Activated CD4-positive, alpha-beta T cell treated with anti-CD3 and anti-CD28 coated beads, Interleukin-2, amount 10 ng/mL, durations not matched to agents 7 days and 5 days (primary cell): ENCODE data around the gene CAD. TPM values are rescaled to one million over a fixed set of nuclear protein-coding genes. Genes with fewer than 3 reads are reported as not detected.
"Not testable (repeated sequence)": the region's sequence is repeated elsewhere in the genome, so short reads cannot be mapped to it uniquely, and the experiment has no call there.

ENCODE experiments used
- CTCF ChIA-PET: fragments of 350-600 bp; sonication (Branson Sonifier 250); formaldehyde crosslinking; loops from one replicate; lab custom pipeline; 2021; ENCODE audit warnings: antibody characterized with exemption; lab: Charles Lee
- POLR2A ChIA-PET: fragments of 350-600 bp; sonication (Branson Sonifier 250); formaldehyde crosslinking; loops from one replicate; lab custom pipeline; 2021; ENCODE audit warnings: antibody characterized with exemption; lab: Charles Lee
- DNase-seq: peaks from one replicate; pipeline ENCODE4 v3.0.0-alpha.2; 2020
- H3K27ac Mint-ChIP-seq: one replicate; pipeline ENCODE4 v1.8.0; 2021; ENCODE audit warnings: mild to moderate bottlenecking, moderate library complexity, mixed read lengths
- H3K27me3 Mint-ChIP-seq: one replicate; pipeline ENCODE4 v1.8.0; 2021; ENCODE audit warnings: mixed read lengths
- H3K36me3 Mint-ChIP-seq: one replicate; pipeline ENCODE4 v1.8.0; 2021; ENCODE audit warnings: low read depth, mixed read lengths
- H3K4me1 Mint-ChIP-seq: one replicate; pipeline ENCODE4 v1.8.0; 2021; ENCODE audit warnings: mixed read lengths
- H3K4me3 Mint-ChIP-seq: one replicate; pipeline ENCODE4 v1.8.0; 2021; ENCODE audit warnings: mild to moderate bottlenecking, moderate library complexity, mixed read lengths
- H3K9me3 Mint-ChIP-seq: one replicate; pipeline ENCODE4 v1.8.0; 2021; ENCODE audit warnings: mixed read lengths
- total RNA-seq, 2 experiments: library from RNA; stranded (reverse); gene quantifications; one replicate each; pipeline ENCODE4 v1.2.3, GENCODE V29; 2021

Gene CAD
- total RNA-seq = 10 to 100 TPM; 63.7 to 66.1 TPM

DNA sequence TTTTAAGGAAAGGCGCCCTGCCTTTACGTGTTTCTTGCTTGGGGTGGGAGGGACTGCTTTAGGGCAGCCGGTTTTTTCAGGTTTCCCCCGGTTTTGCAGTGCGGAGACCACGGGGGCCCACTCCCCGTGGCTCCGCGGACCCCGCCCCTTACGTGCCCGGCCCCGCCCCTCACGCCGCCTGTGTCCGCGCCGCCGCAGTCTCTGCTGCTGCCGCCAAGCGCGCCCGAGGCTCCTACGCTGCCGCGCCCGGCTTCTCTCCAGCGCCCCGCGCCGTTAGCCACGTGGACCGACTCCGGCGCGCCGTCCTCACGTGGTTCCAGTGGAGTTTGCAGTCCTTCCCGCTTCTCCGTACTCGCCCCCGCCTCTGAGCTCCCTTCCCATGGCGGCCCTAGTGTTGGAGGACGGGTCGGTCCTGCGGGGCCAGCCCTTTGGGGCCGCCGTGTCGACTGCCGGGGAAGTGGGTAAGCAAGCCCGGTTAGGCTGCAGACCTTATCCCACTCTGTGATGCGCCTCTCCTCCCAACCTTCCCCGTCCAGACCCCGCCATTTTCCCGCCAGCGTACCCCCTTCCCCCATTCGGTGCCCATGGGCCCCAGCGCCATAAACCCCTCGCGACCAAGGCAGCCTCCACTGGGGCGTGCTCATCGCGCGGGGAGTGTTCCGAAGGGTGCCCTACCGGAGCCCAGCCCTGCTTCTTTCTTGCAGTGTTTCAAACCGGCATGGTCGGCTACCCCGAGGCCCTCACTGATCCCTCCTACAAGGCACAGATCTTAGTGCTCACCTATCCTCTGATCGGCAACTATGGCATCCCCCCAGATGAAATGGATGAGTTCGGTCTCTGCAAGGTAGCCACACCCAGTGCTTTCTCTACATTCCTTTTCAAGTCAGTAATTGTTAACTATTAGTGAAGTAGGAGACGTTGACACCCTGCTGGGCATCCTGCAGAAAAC, at the start of gene CAD:
CAD (plus strand) TSS at position 197 of the 949 bp plus-strand sequence; CDS start at position 380, 183 bp downstream.
- CTCF ChIA-PET = interaction anchor here (0.6 to 1.0 kb wide), 4 partner anchors 14 to 183 kb away, joined by 3 read pairs; no protein-coding TSS in a partner anchor
- DNase-seq = peak; percentile 88
- no peaks in the 10 kb centered on the region for H3K9me3 Mint-ChIP-seq
- H3K27me3 Mint-ChIP-seq = no peaks in the 10 kb centered on the region
- H3K36me3 Mint-ChIP-seq = peaks cover 51% of the 10 kb centered on the region
- peak within 1 kb of the TSS; percentile 96 for H3K27ac Mint-ChIP-seq
- peaks cover 58% of the 10 kb centered on the region for H3K4me1 Mint-ChIP-seq
- H3K4me3 Mint-ChIP-seq = peak within 1 kb of the TSS; percentile 94
- POLR2A ChIA-PET = interaction anchor here (0.7 kb wide), 1 partner anchor 85 kb away, joined by 3 read pairs; no protein-coding TSS in a partner anchor

GRCh38 chr2:27170581-27171337, 46.4 kb upstream of the CAD start:
- H3K4me1 Mint-ChIP-seq = peaks cover 7% of the 10 kb centered on the region
- no peak overlapping the region for H3K4me3 Mint-ChIP-seq
- ChIA-PET POLR2A (no interaction called here), CTCF (interaction anchor here (0.6 to 1.9 kb wide), 14 partner anchors 10 to 1015 kb away, joined by 3 to 11 read pairs (median 3); no protein-coding TSS in a partner anchor)
- no peak overlapping the region for H3K27ac Mint-ChIP-seq
- H3K36me3 Mint-ChIP-seq = no peaks in the 10 kb centered on the region
- DNase-seq = no peak
- H3K9me3 Mint-ChIP-seq = no peaks in the 10 kb centered on the region
- peaks cover 13% of the 10 kb centered on the region for H3K27me3 Mint-ChIP-seq

DNA sequence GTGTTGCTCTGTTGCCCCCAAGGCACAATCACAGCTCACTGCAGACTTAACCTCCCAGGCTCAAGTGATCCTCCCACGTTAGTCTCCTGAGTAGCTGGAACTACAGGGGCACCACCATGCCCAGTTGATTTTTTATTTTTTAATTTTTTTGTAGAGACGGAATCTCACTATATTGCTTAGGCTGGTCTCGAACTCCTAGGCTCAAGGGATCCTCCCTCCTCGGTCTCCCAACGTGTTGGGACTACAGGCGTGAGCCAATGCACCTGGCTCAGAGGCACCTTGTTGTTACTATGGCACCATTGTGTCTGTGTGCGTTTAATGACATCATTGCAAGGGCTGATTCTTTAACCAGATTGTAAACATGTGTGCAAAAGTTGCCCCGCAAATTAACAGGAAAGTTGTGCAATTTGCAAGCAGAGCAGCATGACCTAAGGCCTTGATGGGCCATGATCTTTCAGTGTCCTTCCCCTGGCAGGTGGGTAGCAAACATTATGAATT, 45.8 kb upstream of the CAD start:
- POLR2A ChIA-PET = no interaction called here
- Mint-ChIP-seq H3K9me3 (no peaks in the 10 kb centered on the region), H3K27me3 (peaks cover 17% of the 10 kb centered on the region), H3K27ac (no peak overlapping the region), H3K4me3 (no peak overlapping the region), H3K4me1 (peaks cover 7% of the 10 kb centered on the region), H3K36me3 (no peaks in the 10 kb centered on the region)
- CTCF ChIA-PET = interaction anchor here (0.6 to 1.9 kb wide), 4 partner anchors 108 to 1015 kb away, joined by 3 to 8 read pairs (median 3); no protein-coding TSS in a partner anchor
- DNase-seq = no peak

GRCh38 chr2:27174638-27175037, 42.5 kb upstream of the CAD start:
- no peak for DNase-seq
- no peaks in the 10 kb centered on the region for H3K9me3 Mint-ChIP-seq
- H3K27me3 Mint-ChIP-seq = peaks cover 32% of the 10 kb centered on the region
- POLR2A ChIA-PET = no interaction called here
- no peaks in the 10 kb centered on the region for H3K36me3 Mint-ChIP-seq
- CTCF ChIA-PET = no interaction called here
- no peak overlapping the region for H3K4me3 Mint-ChIP-seq
- H3K27ac Mint-ChIP-seq = no peak overlapping the region
- H3K4me1 Mint-ChIP-seq = peaks cover 4% of the 10 kb centered on the region

GRCh38 chr2:27175330-27175729, 41.8 kb upstream of the CAD start:
- POLR2A ChIA-PET = no interaction called here
- DNase-seq = no peak
- peaks cover 2% of the 10 kb centered on the region for H3K4me1 Mint-ChIP-seq
- no peak overlapping the region for H3K27ac Mint-ChIP-seq
- H3K36me3 Mint-ChIP-seq = no peaks in the 10 kb centered on the region
- CTCF ChIA-PET = no interaction called here
- no peaks in the 10 kb centered on the region for H3K9me3 Mint-ChIP-seq
- no peak overlapping the region for H3K4me3 Mint-ChIP-seq
- H3K27me3 Mint-ChIP-seq = peaks cover 34% of the 10 kb centered on the region

DNA sequence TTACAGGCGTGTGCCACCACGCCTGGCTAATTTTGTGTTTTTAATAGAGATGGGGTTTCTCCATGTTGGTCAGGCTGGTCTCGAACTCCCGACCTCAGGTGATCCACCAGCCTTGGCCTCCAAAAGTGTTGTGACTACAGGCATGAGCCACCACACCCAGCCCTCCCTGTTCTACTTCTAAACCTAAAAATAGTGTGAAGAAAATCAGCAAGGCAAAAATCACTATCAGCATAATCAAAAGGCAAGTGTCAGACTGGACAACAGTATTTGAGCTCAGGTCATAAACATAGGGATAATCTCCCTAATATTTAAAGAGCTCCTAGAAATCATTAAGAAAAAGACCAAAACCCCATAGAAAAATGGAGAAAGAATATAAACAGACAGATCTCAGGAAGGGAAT, 41.4 kb upstream of the CAD start:
- H3K4me3 Mint-ChIP-seq, DNase-seq, H3K9me3 Mint-ChIP-seq, H3K4me1 Mint-ChIP-seq, POLR2A ChIA-PET, H3K36me3 Mint-ChIP-seq, H3K27ac Mint-ChIP-seq: not testable (repeated sequence)
- CTCF ChIA-PET = interaction anchor here (0.7 kb wide), 1 partner anchor 1312 kb away, joined by 3 read pairs; no protein-coding TSS in a partner anchor
- peaks cover 34% of the 10 kb centered on the region for H3K27me3 Mint-ChIP-seq

DNA sequence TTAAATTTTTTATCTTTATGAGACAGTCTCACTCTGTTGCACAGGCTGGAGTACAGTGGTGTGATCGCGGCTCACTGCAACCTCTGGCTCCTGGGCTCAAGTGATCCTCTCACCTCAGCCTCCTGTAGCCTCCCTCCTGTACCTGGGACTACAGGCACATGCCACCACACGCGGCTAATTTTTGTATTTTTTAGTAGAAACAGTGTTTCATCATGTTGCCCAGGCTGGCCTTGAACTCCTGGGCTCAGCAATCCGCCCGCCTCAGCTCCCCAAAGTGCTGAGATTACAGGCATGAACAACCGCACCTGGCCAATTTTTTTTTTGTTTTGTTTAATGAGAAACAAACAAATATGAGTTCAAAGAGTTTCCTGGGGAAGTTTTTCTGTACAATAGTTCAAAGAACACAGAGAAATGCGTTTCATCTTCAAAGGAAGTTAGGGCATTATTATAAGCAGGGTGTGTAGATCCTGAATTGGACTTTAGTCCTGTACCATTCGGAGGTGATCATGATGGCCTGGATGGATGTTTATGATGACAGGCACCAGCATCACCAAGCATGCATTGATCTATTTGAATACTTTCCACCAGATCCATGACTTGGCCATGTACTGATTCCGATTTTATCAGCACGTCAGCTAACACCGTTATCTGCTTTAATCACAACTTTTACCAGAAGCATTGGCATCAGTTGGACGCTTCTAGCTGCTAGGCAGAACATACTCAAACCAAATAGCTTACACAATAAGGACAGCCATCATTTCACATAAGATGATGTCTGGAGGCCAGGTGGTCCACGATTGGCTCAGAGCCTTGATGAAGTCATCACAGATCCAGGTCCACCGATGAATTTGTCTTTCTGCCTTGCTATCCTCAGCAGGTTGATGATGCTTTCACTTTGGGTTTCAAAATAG, 39.5 kb upstream of the CAD start:
- H3K27me3 Mint-ChIP-seq = peaks cover 34% of the 10 kb centered on the region
- H3K4me3 Mint-ChIP-seq = no peak overlapping the region
- peaks cover 2% of the 10 kb centered on the region for H3K4me1 Mint-ChIP-seq
- POLR2A ChIA-PET = no interaction called here
- CTCF ChIA-PET = interaction anchor here (0.7 to 1.3 kb wide), 2 partner anchors 8 to 235 kb away, joined by 3 to 4 read pairs; no protein-coding TSS in a partner anchor
- no peak overlapping the region for H3K27ac Mint-ChIP-seq
- no peak for DNase-seq
- no peaks in the 10 kb centered on the region for H3K36me3 Mint-ChIP-seq
- no peaks in the 10 kb centered on the region for H3K9me3 Mint-ChIP-seq

DNA sequence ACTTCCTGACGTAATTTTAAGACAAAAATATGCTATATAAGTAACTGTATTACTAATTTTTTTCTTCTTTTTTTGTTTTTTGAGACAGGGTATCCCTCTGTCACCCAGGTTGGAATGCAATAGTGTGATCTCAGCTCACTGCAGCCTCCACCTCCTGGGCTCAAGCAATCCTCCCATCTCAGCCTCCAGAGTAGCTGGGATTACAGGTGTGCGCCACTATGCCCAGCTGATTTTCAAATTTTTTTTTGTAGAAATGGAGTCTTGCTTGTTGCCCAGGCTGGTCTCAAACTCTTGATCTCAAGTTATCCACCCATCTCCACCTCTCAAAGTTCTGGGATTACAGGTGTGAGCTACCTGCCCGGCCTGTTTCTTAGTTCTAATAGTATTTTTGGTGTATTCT, 38.7 kb upstream of the CAD start:
- H3K4me1 Mint-ChIP-seq = peaks cover 2% of the 10 kb centered on the region
- no peaks in the 10 kb centered on the region for H3K36me3 Mint-ChIP-seq
- DNase-seq = no peak
- CTCF ChIA-PET = interaction anchor here (0.7 to 1.3 kb wide), 2 partner anchors 9 to 235 kb away, joined by 3 to 4 read pairs; no protein-coding TSS in a partner anchor
- H3K9me3 Mint-ChIP-seq = no peaks in the 10 kb centered on the region
- POLR2A ChIA-PET = no interaction called here
- H3K27ac Mint-ChIP-seq = no peak overlapping the region
- no peak overlapping the region for H3K4me3 Mint-ChIP-seq
- H3K27me3 Mint-ChIP-seq = peaks cover 34% of the 10 kb centered on the region

DNA sequence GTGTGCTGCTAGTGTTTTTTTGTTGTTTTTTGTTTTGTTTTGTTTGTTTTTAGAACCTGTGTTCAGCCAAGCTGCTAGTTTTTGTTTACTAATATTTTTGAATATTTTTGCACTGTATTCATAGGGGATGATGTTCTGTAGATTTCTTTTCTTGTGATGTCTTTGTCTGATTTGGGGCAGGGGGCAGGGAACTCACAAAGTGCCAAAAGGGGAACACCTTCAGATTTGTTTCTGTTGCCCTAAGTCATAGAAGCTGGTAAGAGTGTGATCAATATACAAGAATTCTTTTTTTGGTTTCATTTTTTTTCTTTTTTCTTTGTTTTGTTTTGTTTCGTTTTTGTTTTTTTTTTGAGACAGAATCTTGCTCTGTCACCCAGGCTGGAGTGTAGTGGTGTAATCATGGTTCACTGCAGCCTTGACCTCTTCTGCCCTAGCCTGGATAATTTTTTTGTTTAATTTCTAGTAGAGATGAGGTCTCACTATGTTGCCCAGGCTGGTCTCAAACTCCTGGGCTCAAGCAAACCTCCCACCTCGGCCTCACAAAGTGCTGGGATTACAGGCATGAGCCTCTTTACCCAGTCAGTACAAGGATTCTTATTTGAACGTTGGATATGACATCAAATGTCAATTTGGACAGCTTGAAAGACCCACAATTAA, 37.7 kb upstream of the CAD start:
- H3K27me3 Mint-ChIP-seq = peaks cover 41% of the 10 kb centered on the region
- ChIA-PET POLR2A (no interaction called here), CTCF (no interaction called here)
- no peaks in the 10 kb centered on the region for H3K9me3 Mint-ChIP-seq
- H3K4me1 Mint-ChIP-seq = peaks cover 4% of the 10 kb centered on the region
- no peak for DNase-seq
- no peak overlapping the region for H3K4me3 Mint-ChIP-seq
- no peak overlapping the region for H3K27ac Mint-ChIP-seq
- H3K36me3 Mint-ChIP-seq = no peaks in the 10 kb centered on the region

DNA sequence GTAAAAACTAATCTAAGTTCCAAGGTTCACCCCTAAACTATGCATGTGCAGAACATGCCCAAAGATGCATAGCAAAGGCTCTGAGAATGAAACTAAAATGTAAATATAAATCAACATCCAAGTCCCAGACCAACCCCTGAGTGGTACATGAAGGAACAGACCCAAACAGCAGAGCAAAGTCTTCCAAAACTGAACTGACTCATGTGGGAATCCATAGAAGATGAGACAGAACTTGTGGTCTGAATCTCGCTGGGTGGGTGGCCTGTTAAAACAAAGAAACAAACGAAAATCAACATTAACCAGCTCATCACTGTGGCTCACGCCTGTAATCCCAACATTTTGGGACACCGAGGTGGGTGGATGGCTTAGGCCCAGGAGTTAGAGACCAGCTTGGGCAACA, 34.8 kb upstream of the CAD start:
- ChIA-PET CTCF (interaction anchor here (0.6 to 1.3 kb wide), 2 partner anchors 166 to 1175 kb away, joined by 3 to 4 read pairs; no protein-coding TSS in a partner anchor), POLR2A (no interaction called here)
- peaks cover 4% of the 10 kb centered on the region for H3K4me1 Mint-ChIP-seq
- no peak overlapping the region for H3K27ac Mint-ChIP-seq
- H3K9me3 Mint-ChIP-seq = no peaks in the 10 kb centered on the region
- no peaks in the 10 kb centered on the region for H3K36me3 Mint-ChIP-seq
- H3K27me3 Mint-ChIP-seq = peaks cover 44% of the 10 kb centered on the region
- H3K4me3 Mint-ChIP-seq = no peak overlapping the region
- no peak for DNase-seq

DNA sequence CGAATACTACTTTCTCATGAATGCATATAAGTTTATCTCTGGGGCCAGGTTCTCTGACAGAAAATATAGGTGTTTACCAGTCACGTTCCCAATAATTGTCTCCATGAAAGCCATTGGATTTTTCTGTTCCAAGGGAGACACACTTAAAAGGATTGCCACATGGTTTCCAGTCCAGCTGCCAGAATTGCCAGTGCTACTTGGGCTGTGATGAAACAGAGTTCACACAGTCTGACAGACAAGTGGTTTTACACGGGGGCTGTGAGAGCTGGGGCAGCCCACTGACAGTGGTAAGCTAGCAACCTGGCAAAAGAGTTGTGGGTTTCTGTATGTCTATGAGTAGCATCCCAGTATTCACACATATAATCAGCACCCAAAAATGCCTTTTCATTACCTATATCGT, 33.1 kb upstream of the CAD start:
- no peak overlapping the region for H3K27ac Mint-ChIP-seq
- H3K27me3 Mint-ChIP-seq = peaks cover 34% of the 10 kb centered on the region
- H3K9me3 Mint-ChIP-seq = no peaks in the 10 kb centered on the region
- POLR2A ChIA-PET = no interaction called here
- H3K4me1 Mint-ChIP-seq = peaks cover 2% of the 10 kb centered on the region
- H3K36me3 Mint-ChIP-seq = no peaks in the 10 kb centered on the region
- DNase-seq = no peak
- no peak overlapping the region for H3K4me3 Mint-ChIP-seq
- CTCF ChIA-PET = no interaction called here
